GM18858 (cell line): ENCODE data around the gene ALDH4A1.

Experiments
- ATAC-seq: cut with Tn5 transposase; IDR thresholded peaks from one replicate; pipeline ENCODE4 v1.9.1; 2021; ENCODE audit not compliant: unreplicated experiment

Gene ALDH4A1

GRCh38 chr1:18902523-18903290, at the start of gene ALDH4A1:
Gene ALDH4A1 (minus strand): TSS chr1:18902555. CDS start chr1:18902523, 32 bp downstream.
- peak; percentile 89 for ATAC-seq

GRCh38 chr1:18951818-18952391, 49.5 kb upstream of the ALDH4A1 start:
- ATAC-seq: no peak

GRCh38 chr1:18951416-18951815, 49.1 kb upstream of the ALDH4A1 start:
- no peak for ATAC-seq

- ATAC-seq: no peak
These were observed 48.2 kb upstream of the ALDH4A1 start for GRCh38 chr1:18950401-18951026.

GRCh38 chr1:18949686-18950400, 47.5 kb upstream of the ALDH4A1 start:
- no peak for ATAC-seq

GRCh38 chr1:18948913-18949685, 46.7 kb upstream of the ALDH4A1 start:
- no peak for ATAC-seq

- no peak for ATAC-seq
These were observed 45.9 kb upstream of the ALDH4A1 start for GRCh38 chr1:18948048-18948912.

- ATAC-seq: no peak
These were observed 45.2 kb upstream of the ALDH4A1 start for GRCh38 chr1:18947570-18947969.

GRCh38 chr1:18946550-18947381, 44.4 kb upstream of the ALDH4A1 start:
- no peak for ATAC-seq

GRCh38 chr1:18945401-18945849, 43.1 kb upstream of the ALDH4A1 start:
- ATAC-seq: no peak

GRCh38 chr1:18944810-18945209, 42.5 kb upstream of the ALDH4A1 start:
- ATAC-seq: no peak

GRCh38 chr1:18943914-18944572, 41.7 kb upstream of the ALDH4A1 start:
- ATAC-seq: no peak

GRCh38 chr1:18943162-18943561, 40.8 kb upstream of the ALDH4A1 start:
- no peak for ATAC-seq

GRCh38 chr1:18942340-18942739, 40.0 kb upstream of the ALDH4A1 start:
- no peak for ATAC-seq

GRCh38 chr1:18941221-18942141, 39.1 kb upstream of the ALDH4A1 start:
- ATAC-seq: no peak

GRCh38 chr1:18940303-18941020, 38.1 kb upstream of the ALDH4A1 start:
- ATAC-seq: no peak
